IPS-18a (cell line): ENCODE results near the gene UNC13D.
"Not testable (repeated sequence)": the region's sequence is repeated elsewhere in the genome, so short reads cannot be mapped to it uniquely, and the experiment has no call there.

Experiments
- H3K27ac ChIP-seq: one replicate; pipeline ENCODE4 v1.5.1; 2013; ENCODE audit warnings: low read length
- H3K27me3 ChIP-seq: one replicate; pipeline ENCODE4 v1.6.1; 2013; ENCODE audit warnings: mild to moderate bottlenecking, low read length; ENCODE audit not compliant: control insufficient read depth, insufficient read depth
- H3K36me3 ChIP-seq: one replicate; pipeline ENCODE4 v1.6.1; 2013; ENCODE audit warnings: low read depth, low read length; ENCODE audit not compliant: control insufficient read depth
- H3K4me1 ChIP-seq: one replicate; pipeline ENCODE4 v1.6.1; 2013; ENCODE audit warnings: low read depth, low read length; ENCODE audit not compliant: control insufficient read depth
- H3K4me3 ChIP-seq: one replicate; pipeline ENCODE4 v1.5.1; 2013; ENCODE audit warnings: low read length
- H3K9ac ChIP-seq: one replicate; pipeline ENCODE4 v1.6.1; 2013; ENCODE audit warnings: mild to moderate bottlenecking, low read length, moderate library complexity
- H3K9me3 ChIP-seq: one replicate; pipeline ENCODE4 v1.6.1; 2013; ENCODE audit warnings: low read depth, low read length; ENCODE audit not compliant: control insufficient read depth

UNC13D gene

GRCh38 chr17:75855310-75856061 is 11.3 kb upstream of the UNC13D start, which contains the start of gene WBP2:
Gene WBP2 (minus strand): TSS chr17:75855335. CDS start chr17:75855297, 38 bp downstream.
- H3K9me3 ChIP-seq: no peaks in the 10 kb centered on the region
- H3K4me1 ChIP-seq: peaks cover 7% of the 10 kb centered on the region
- peak within 1 kb of the TSS; percentile 79 for H3K4me3 ChIP-seq
- peak within 1 kb of the TSS; percentile 87 for H3K9ac ChIP-seq
- H3K27ac ChIP-seq: peak within 1 kb of the TSS; percentile 71
- peaks cover 4% of the 10 kb centered on the region for H3K36me3 ChIP-seq
- H3K27me3 ChIP-seq: no peaks in the 10 kb centered on the region

DNA sequence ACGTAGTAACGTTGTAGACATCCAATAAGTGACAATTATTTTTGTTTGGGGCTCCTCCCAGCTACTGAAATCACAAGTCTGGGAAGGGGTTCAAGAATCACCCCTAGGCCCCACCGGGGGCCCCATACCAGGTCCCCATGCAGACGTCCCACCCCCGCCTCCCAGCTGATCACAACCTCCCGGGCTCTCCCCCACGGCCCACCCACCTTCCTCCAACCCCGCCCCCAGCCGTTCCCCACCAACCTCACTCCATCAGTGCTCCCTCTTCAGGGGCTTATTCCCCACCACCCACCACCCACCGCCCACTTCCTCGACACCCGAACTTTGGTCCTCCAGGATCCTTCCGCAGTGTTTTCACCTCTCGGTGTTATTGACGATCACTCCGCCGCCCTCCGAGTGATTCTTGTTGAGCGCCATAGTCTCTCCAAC is 10.7 kb upstream of the UNC13D start:
- peaks cover 7% of the 10 kb centered on the region for H3K4me1 ChIP-seq
- no peak overlapping the region for H3K27ac ChIP-seq
- H3K4me3 ChIP-seq: peak overlapping the region; percentile 79
- no peaks in the 10 kb centered on the region for H3K9me3 ChIP-seq
- peaks cover 4% of the 10 kb centered on the region for H3K36me3 ChIP-seq
- H3K9ac ChIP-seq: peak overlapping the region; percentile 26
- H3K27me3 ChIP-seq: no peaks in the 10 kb centered on the region

DNA sequence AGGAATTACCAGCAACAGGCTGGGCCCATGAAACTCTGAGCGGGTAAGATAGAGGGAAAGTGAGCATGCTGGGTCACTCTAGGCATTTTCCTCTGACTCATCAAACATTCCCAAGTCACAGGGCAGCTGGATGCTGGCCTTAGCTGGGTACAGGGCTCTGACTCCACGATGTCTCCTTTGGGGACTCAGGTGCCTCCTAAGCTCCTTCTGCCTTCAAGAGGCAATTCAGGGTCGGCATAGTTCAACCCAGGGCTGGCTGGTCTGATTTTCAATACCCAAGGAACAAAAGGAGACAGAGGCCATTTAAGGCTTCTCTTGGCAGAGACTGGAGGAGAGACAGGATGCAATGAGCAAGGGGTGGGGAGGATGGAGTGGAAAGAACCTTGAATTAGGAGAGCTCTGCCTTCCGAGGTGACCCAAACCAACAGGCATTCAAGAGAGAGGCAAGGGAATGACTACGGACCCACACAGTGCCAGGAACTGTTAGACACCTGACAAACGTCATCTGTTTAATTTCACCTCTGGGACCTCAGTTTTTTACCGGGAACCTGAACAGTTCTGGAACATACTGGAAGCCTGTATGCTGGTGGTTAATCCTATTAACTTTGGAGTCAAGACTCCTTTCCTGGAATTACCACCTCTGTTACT is 10.0 kb upstream of the UNC13D start:
- Histone ChIP-seq H3K27ac (no peak overlapping the region), H3K27me3 (no peaks in the 10 kb centered on the region), H3K9me3 (no peaks in the 10 kb centered on the region), H3K9ac (peak overlapping the region; percentile 26), H3K4me1 (peaks cover 7% of the 10 kb centered on the region), H3K36me3 (peaks cover 5% of the 10 kb centered on the region), H3K4me3 (peak overlapping the region; percentile 79)

GRCh38 chr17:75853433-75853832 is 9.2 kb upstream of the UNC13D start:
- Histone ChIP-seq H3K27me3 (no peaks in the 10 kb centered on the region), H3K9me3 (no peaks in the 10 kb centered on the region), H3K36me3 (peaks cover 8% of the 10 kb centered on the region), H3K9ac (no peak overlapping the region), H3K4me1 (peaks cover 7% of the 10 kb centered on the region), H3K4me3 (no peak overlapping the region), H3K27ac (no peak overlapping the region)

- H3K4me1 ChIP-seq, H3K4me3 ChIP-seq, H3K9ac ChIP-seq, H3K9me3 ChIP-seq, H3K27ac ChIP-seq, H3K27me3 ChIP-seq: not testable (repeated sequence)
- peaks cover 23% of the 10 kb centered on the region for H3K36me3 ChIP-seq
Measured at GRCh38 chr17:75851693-75851991, 7.4 kb upstream of the UNC13D start.

DNA sequence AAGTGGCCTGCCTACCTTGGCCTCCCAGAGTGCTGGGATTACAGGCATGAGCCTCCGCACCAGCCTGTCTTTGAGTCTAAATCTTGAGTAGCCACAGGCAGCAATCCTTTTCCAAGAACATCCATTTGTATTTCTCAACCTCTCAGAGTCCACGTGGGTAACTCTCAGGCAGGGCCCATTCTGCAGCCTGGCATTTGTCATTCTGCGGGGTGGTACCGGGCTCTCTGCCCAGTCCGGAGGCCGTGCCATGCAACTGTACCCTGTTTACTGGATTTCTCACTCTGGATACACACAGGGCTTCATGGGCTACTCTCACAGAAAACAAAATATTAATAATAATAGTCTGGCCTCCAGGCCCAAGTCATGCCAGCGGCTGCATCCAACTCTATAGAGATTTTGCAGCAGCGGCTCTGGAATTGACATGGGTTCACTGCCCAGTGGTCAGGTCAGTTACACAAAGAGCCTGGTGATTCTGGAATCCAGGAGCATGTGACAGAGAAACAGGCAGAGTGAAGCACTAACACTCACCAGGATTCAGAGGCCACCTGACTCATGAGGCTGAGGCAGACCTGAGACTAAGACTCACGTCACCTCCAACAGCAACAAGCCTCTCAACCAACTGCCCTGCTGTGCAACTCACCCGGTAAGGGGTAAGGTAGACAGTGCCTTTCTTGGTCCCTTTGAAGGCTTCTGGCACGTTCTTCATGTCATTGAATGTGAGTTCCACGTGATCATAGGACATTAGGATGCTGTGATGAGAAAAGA is 6.9 kb upstream of the UNC13D start:
- Histone ChIP-seq H3K27me3 (no peaks in the 10 kb centered on the region), H3K9me3 (no peaks in the 10 kb centered on the region), H3K4me3 (no peak overlapping the region), H3K27ac (no peak overlapping the region), H3K36me3 (peaks cover 26% of the 10 kb centered on the region), H3K4me1 (peaks cover 7% of the 10 kb centered on the region), H3K9ac (no peak overlapping the region)

GRCh38 chr17:75849724-75850123 is 5.5 kb upstream of the UNC13D start:
- no peak overlapping the region for H3K27ac ChIP-seq
- H3K4me3 ChIP-seq: no peak overlapping the region
- H3K9me3 ChIP-seq: no peaks in the 10 kb centered on the region
- H3K36me3 ChIP-seq: peaks cover 27% of the 10 kb centered on the region
- no peak overlapping the region for H3K9ac ChIP-seq
- no peaks in the 10 kb centered on the region for H3K27me3 ChIP-seq
- peaks cover 7% of the 10 kb centered on the region for H3K4me1 ChIP-seq

- Histone ChIP-seq H3K27me3 (no peaks in the 10 kb centered on the region), H3K9ac (no peak overlapping the region), H3K4me1 (peaks cover 3% of the 10 kb centered on the region), H3K36me3 (peaks cover 27% of the 10 kb centered on the region), H3K4me3 (no peak overlapping the region), H3K27ac (no peak overlapping the region), H3K9me3 (no peaks in the 10 kb centered on the region)
Measured at GRCh38 chr17:75849279-75849646, 5.1 kb upstream of the UNC13D start.

DNA sequence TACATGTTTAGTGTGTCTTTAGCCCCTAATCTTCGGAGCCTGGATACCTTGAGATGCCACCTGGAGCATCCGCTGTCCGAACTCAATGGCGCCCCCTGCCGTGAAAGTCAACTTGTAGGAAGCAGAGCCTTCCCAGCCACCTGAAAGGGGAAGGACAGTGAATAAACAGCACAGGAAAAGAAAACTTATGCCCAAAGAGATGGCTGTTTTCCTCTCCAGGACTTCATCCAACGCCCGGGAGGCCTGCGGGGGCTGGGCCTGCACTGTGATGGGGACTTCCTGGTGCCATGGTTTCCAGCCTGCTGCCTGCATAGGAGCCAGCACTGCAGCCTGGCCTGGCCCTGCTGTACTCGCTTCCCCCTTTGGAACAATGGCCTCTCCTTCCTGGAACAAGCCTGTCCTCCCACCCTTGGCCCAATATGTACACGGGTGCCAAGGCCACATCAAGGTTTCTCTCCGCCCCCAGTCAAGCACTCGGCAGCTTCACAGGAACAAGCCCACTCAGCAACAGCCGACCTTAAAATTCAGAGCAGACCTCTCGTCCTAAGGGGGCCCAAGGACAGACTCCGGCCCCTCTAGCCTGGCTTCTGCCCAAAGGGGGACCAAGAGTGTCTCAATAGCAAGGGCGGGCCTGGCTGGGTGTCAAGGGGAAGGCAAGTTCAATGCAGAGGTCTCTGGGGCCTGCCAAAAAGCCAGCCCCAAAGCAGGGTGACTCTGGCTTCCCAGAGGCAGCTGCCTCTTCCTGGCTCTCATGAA is 4.5 kb upstream of the UNC13D start:
- Histone ChIP-seq H3K27ac (no peak overlapping the region), H3K9me3 (no peaks in the 10 kb centered on the region), H3K4me1 (no peaks in the 10 kb centered on the region), H3K9ac (no peak overlapping the region), H3K36me3 (peaks cover 27% of the 10 kb centered on the region), H3K4me3 (no peak overlapping the region), H3K27me3 (no peaks in the 10 kb centered on the region)

GRCh38 chr17:75847614-75848522 is 3.7 kb upstream of the UNC13D start:
- Histone ChIP-seq H3K4me3 (no peak overlapping the region), H3K27ac (no peak overlapping the region), H3K4me1 (no peaks in the 10 kb centered on the region), H3K27me3 (no peaks in the 10 kb centered on the region), H3K9me3 (no peaks in the 10 kb centered on the region), H3K9ac (no peak overlapping the region), H3K36me3 (peaks cover 27% of the 10 kb centered on the region)
